ENCODE results near the gene NYNRIN.

Gene NYNRIN

DNA sequence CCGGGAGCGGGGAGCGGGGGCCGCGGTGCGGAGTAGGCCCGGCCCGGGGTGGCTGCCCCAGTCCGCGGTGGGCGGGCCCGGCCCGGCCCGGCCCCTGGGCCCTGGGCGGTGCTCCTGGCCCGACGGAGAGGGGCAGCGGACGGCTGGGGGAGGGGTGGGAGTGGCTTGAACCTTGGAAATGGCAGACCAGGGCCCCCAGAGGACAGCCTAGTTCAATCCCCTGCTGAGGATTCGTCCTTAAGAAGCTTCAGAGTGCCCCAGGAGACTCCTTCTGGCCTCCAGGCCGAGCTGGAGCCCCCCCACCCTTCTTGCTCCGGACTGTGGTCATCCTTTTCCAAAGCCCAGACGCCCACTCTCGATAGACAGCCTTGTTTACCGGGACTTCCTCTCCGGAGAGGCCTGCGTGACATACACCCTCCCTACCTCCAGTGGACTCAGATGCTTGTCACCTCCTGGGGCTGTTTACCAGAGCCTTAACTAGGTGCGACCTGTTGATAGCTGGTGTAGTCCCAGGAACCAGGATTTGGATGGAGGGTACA is 31.4 kb downstream of the NYNRIN start:
- in situ Hi-C loops (cut with MboI; ENCODE audit: low sequenced_read_pairs): no loop called here

DNA sequence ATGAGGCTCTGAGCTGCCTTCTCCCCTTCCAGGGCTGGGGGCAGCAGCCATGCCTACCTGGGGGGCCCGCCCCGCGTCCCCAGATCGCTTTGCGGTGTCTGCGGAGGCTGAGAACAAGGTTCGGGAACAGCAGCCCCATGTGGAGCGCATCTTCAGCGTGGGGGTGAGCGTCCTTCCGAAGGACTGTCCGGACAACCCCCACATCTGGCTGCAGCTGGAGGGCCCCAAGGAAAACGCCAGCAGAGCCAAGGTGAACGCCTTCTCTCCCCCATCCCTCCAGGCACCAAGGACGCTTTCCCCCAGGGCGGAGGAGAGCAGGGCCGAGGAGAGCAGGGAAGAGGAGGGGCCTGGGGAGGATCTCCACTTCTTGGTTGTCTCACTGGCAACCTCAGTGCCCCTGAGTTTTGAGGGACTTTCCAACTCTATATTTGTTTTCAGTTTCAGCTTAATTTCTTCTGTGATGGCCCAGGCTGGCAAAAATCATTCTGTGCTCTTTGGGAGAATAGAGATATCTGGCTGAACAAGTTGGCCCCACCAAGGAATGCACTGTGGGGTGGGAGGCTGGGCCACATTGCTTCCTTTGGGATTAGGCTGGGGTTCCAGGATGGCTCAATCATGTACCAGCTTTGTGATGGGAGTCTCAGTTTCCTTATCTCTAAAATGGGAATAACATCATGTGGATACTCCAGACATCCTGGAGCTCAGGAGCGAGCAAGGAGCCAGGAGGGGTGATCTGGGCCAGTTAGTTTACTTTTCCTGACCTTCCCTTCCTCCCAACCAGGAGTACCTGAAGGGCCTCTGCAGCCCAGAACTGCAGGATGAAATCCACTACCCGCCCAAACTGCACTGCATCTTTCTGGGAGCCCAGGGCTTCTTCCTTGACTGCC is 32.1 kb downstream of the NYNRIN start:
- in situ Hi-C loops (cut with MboI; ENCODE audit: low sequenced_read_pairs): no loop called here

GRCh38 chr14:24431569-24432258 is 32.9 kb downstream of the NYNRIN start:
- in situ Hi-C loops (cut with MboI; ENCODE audit: low sequenced_read_pairs): no loop called here

- in situ Hi-C loops (cut with MboI; ENCODE audit: low sequenced_read_pairs): no loop called here
Observed at GRCh38 chr14:24432259-24433131, 33.7 kb downstream of the NYNRIN start.

DNA sequence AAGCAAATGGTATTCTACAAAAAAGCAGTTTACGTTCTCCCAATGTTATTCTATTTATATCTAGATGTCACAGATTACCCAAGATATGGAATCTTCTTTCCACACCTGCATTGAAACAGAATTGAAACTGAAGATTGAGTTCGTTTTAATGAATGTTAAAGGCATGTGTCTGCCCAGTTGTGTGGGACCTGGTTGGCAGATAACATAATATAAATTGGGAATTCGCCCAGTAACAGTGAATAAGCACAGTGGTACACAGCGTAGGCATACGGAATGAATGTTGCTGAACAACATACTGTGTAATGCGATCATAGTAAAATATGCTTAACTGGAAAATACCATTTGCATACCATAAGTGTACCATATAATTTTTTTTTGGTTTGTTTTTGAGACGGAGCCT is 35.2 kb downstream of the NYNRIN start:
- in situ Hi-C loops (cut with MboI; ENCODE audit: low sequenced_read_pairs): no loop called here

DNA sequence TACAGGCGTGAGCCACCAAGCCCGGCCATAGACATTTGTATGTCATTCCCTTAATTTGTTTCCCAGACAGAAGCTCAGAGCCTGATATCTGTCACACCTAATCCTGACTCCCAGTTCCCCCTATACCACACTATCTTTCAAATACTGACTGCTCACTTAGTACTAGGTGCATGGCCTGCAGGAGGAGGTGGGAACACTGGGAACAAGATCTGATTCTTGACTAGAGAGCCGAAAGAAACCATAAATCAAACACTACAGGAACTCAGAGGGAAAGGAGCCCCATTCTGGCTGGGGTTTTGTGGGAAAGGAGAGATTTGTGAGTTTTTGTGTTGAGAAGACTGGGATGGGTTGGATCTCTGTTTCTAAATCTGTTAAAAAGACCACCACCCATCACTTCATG is 35.9 kb downstream of the NYNRIN start:
- in situ Hi-C loops (cut with MboI; ENCODE audit: low sequenced_read_pairs): loop anchor here (5.0 kb wide), 1 partner anchor 102 kb away; no protein-coding TSS in a partner anchor

GRCh38 chr14:24435192-24435810 is 36.5 kb downstream of the NYNRIN start:
- in situ Hi-C loops (cut with MboI; ENCODE audit: low sequenced_read_pairs): loop anchor here (5.0 kb wide), 1 partner anchor 103 kb away; no protein-coding TSS in a partner anchor

- in situ Hi-C loops (cut with MboI; ENCODE audit: low sequenced_read_pairs): loop anchor here (5.0 kb wide), 1 partner anchor 104 kb away; no protein-coding TSS in a partner anchor
Observed at GRCh38 chr14:24435998-24436354, 37.2 kb downstream of the NYNRIN start.

DNA sequence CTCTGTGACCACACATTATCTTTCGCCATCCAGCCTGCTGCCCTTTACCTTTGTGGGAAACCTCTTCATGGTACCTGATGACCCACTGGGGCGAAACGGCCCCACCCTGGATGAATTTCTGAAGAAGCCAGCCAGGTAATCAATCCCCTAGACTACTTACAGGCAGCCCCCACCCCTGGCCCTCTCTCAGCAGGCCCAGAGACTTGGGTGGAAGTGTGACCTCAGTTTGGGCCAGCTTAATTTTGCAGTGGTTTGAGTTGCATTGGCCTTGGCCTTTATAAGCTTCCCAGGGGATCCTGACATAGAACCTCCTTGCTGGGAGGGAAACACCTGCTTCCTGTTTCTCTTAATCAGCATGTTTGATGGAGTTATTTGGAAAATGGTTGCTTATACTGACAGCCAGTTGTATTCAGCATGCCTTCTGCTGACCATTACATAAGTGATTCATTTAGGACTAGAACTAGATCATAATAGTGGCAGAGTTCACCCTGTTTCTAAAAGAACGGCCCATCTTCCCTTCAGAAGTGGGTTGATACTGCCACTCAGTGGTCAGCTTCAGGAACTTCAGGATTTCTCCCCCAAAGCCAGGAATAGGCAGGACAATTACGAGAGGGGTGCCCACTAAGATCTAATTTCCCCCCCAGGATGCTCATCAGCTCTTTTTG is 37.7 kb downstream of the NYNRIN start:
- in situ Hi-C loops (cut with MboI; ENCODE audit: low sequenced_read_pairs): loop anchor here (5.0 kb wide), 1 partner anchor 104 kb away; no protein-coding TSS in a partner anchor

DNA sequence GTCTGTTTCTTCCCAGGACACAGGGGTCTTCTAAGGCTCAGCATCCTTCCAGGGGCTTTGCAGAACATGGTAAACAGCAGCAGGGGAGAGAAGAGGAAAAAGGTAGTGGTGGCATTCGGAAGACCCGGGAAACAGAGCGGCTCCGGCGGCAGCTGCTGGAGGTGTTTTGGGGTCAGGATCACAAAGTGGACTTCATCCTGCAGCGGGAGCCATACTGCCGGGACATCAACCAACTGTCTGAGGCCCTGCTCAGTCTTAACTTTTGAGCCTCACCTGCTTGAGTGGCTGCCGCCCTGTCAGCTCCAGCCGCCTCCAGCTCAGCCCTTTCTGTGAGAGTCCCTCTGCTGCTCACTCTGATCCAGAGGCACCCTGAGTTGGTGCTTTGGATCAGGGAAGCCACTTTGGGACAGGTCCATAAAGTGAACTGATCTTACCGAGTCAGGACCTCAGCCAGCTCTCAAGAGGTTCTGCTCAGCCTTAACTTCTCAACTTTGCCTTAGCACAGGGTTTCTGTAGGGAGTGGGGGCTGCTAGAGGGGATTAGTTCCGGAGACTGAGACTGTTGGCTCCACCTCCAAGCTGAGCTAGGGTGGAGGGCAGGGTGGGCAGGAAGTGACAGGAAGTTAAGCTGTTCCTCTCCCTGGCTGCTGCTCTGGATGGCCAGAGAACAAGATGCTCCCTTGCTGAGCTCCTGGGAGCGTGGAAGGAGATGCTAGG is 38.4 kb downstream of the NYNRIN start:
- in situ Hi-C loops (cut with MboI; ENCODE audit: low sequenced_read_pairs): loop anchor here (5.0 kb wide), 1 partner anchor 105 kb away; no protein-coding TSS in a partner anchor

DNA sequence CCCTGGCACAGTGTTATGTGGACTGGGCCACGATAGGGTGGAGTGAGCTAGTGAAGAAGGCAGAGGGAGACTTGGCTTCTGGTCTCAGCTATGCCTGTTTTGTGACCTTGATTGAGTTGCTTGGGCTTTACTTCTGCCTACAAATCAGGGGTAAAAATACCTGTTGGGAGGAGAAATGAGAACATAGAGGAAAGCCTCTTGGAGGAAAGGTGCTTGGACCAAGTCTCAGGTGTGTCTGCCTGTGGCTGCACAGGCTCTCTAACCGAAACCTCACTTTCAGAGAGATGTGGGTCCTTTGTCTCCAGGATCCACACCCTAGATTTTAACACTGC is 38.9 kb downstream of the NYNRIN start:
- in situ Hi-C loops (cut with MboI; ENCODE audit: low sequenced_read_pairs): loop anchor here (5.0 kb wide), 1 partner anchor 105 kb away; no protein-coding TSS in a partner anchor

- in situ Hi-C loops (cut with MboI; ENCODE audit: low sequenced_read_pairs): loop anchor here (5.0 kb wide), 1 partner anchor 106 kb away; no protein-coding TSS in a partner anchor
Observed at GRCh38 chr14:24438223-24439097, 39.7 kb downstream of the NYNRIN start.

DNA sequence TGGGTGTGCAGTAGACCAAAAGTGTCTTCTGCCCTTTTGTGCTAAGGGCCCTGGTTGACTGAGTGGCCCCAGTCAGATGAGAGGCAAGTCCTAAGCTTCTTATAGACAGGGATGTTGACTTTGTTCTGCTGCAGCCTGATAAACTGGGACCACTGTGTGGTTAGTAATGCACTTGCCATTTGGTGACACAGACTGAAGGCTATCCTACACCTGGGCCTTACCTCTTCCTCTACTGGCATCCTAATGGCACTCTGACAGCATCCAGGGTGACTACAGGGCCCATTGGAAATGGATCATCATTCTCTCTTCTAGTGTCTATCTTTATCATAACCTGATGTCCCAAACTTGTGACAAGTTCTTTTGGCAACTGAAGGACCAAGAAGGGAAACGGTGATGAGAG is 40.5 kb downstream of the NYNRIN start:
- in situ Hi-C loops (cut with MboI; ENCODE audit: low sequenced_read_pairs): loop anchor here (5.0 kb wide), 1 partner anchor 107 kb away; no protein-coding TSS in a partner anchor

GRCh38 chr14:24439830-24440605 is 41.2 kb downstream of the NYNRIN start:
- in situ Hi-C loops (cut with MboI; ENCODE audit: low sequenced_read_pairs): loop anchor here (5.0 kb wide), 1 partner anchor 108 kb away; no protein-coding TSS in a partner anchor

DNA sequence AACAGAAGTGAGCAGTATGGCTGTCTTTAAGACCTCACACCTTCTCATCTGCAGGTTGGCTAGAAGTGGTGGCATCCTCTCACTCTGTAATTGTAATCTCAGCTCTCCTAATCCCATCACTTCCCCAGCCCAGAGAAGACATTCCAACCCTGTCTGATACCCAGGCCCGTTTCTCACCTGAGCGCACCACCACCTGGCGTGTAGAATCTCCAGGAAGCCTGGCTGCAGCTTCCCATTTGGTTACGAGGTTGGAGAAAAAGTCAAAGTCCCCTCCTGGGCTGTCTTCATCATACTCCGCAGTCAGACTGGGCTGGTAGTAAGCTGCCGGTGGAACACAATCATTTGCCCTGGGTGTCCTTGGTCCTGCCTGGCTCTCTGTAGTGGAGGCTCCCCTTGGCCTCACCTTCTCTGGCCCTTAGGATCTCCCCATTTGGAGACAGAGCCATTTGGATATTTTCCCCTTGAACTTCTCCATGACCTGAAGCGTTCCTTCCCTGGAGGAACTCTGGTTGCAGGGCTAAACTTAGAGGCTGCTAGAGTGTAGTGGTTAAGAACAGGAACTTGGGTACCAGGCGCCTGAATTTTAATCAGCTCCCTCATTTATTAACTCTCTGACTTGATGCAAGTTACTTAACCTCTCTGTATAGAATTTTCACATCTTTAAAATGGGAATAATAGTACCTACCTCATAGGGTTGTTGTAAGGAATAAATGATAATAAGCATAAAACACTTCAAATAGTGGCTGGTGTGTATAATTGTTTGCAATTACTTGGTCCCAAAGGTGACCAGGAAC is 42.0 kb downstream of the NYNRIN start:
- in situ Hi-C loops (cut with MboI; ENCODE audit: low sequenced_read_pairs): no loop called here

DNA sequence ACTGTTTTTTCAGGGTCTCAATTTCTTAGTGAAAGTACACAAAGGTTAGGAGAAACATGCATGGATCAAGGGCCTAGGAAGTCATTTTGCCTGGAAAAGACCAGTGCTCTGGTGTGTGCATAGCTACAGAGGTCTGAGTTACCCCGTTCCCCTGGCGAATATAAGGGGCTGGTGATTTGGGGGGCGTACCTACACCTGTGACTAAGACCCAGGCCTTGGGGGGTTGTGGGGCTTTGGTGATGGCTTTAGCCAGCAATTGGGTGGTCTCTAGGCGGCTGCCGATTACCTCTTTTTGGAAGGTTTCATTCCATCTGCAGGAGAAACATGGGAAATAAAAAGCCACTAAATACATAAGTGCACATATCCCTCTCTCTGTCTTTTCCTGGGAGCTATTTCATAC is 42.7 kb downstream of the NYNRIN start:
- in situ Hi-C loops (cut with MboI; ENCODE audit: low sequenced_read_pairs): no loop called here

DNA sequence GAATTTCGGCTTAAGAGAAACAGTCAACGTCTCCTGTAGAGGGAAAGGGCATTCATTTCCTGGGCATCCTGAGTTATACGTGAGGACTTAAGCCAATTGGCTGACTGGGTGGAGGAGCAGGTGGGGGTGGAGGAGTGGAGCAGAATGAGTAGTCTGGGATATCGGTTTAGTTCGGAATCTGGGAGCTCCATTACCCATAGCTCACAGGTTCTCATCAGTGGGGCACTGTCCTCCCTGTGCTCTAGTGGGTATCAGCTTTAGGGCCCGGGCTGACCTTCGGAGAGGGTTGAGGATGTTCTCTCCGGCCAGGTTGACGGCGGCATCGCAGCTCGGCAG is 43.1 kb downstream of the NYNRIN start:
- in situ Hi-C loops (cut with MboI; ENCODE audit: low sequenced_read_pairs): no loop called here

Measured in HL-60/S4 (cell line).